Stimulated activated CD8-positive, alpha-beta memory T cell treated with anti-CD3 and anti-CD28 coated beads, Interleukin-15, amount 100 ng/mL, for 4 hours (primary cell): ENCODE data around the gene MAP6D1.

Experiments used
- DNase-seq, 2 donors: peaks; one replicate each; pipeline ENCODE4 v3.0.0-alpha.2; 2020; ENCODE audit warnings: low read depth in 2 of 2

The MAP6D1 gene

GRCh38 chr3:183825456-183826161 is at the start of gene MAP6D1:
Gene MAP6D1, minus strand, starts transcription at chr3:183825577. Its CDS starts 30 bp downstream, at chr3:183825547.
- DNase-seq = peak in 1 of 2 donors; percentile 37

GRCh38 chr3:183873914-183874313 is 48.5 kb upstream of the MAP6D1 start:
- no peak for DNase-seq

DNA sequence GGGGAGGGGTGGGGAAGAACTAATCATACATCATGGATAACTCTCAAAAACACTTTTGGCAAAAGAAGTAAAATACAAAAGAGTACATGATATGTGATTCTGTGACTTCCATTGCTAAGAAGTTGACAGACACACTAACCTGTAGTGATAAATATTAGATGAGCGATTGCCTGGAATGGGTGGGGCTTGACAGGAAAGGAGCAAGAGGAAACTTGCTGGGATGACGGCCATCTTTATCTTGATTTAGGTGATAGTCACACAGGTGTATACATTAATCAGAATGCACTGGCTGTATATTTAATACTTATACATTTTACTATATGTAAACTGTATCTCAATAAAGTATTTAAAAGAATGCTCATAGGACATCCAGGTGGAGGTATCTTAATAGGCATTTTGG is 46.2 kb upstream of the MAP6D1 start:
- DNase-seq = no peak

DNA sequence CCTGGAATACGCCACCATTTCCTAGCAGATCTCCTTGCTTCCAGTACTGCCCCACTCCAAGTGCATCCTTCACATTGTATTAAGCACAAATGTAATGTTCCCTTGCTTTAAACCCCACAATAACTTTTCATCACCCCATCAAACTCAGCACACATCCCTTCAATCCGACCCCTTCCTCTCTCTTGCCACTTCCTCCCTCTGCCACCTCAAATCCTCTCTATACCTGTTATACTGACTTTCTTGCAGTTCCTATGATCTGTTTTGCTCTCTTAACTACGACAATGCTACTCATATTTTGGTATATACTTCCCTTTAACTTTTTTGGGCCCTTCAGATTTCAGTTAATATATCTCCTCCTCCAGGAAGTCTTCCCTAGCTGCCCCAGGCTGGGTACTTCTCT is 45.2 kb upstream of the MAP6D1 start:
- no peak for DNase-seq

- no peak for DNase-seq
These were observed 43.4 kb upstream of the MAP6D1 start for GRCh38 chr3:183868796-183869195.

- DNase-seq = no peak
These were observed 37.2 kb upstream of the MAP6D1 start for GRCh38 chr3:183862610-183863009.

GRCh38 chr3:183857863-183858262 is 32.5 kb upstream of the MAP6D1 start:
- DNase-seq = no peak

DNA sequence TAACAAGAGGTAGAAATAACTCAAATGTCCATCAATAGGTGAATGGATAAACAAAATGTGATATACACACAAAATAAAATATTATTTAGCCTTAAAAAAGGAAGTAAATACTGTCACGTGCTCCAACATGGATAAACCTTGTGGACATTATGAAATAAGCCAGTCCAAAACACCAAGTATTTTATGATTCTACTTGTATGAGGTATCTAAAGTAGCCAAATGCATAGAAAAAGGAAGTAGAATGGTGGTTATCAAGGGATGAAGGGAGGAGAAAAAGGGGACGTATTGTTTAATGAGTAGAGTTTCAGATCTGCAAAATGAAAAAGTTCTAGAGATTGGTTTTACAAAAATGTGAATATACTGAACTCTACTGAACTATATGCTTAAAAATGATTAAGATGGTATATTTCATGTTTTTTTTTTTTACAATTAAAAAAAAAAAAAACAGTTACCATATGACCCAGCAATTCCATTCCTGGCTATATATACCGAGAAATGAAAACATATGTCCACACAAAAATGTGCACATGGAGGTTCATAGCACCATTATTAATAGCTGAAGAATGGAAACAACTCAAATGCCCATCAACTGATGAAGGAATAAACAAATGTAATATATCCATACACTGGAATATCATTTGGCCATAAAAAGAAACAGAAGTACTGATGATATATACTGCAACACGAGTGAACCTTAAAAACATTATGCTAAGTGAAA is 29.1 kb upstream of the MAP6D1 start:
- DNase-seq = no peak

DNA sequence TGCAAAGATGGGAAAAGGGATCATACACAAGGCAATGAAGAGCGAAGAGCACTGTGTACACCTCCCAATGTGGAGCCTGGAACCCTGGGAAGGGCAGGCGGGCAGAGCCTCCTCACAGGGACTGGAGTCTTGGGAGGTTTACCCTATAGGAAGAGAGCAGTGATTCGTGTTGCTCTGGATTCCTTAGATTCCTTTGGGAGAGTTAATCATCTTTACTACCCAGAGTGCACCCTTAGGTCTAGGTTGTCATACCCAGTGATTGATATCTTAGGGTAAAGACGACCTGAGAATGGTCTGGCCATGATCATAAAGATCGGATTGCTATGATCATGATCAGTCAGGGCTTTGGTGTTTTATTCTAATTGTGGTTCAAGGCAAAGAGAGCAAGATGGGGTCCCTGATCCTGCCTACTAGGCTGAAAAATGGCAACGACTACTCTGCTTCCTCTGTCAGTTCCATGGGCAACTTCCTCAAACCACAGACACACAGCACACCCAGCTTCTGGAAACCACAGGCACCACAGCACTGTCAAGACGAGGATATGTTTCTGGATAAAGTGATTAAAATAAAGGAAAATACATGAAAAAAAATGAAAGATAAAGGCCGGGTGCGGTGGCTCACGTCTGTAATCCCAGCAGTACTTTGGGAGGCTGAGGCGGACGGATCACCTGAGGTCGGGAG is 20.4 kb upstream of the MAP6D1 start:
- no peak for DNase-seq

DNA sequence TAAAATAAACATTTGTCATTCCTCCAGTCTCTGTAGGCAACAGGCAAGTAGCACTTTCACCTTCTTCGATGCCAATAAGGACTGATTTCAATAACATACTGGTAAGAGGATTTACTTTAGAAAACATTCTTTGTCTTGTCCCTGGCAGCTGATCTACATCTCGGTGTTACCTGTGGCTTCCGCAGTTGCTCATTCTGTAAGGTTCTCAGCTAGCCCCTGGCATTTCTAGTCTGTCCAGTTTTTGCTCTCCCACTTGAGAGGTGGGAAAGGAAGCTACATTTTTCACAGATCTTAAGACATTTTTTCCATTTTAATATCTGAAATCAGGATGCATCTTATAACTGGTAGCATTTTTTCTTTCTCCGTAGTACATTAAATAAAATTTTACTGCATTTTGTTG is 19.7 kb upstream of the MAP6D1 start:
- no peak for DNase-seq

- no peak for DNase-seq
These were observed 19.2 kb upstream of the MAP6D1 start for GRCh38 chr3:183844606-183845005.

GRCh38 chr3:183839751-183840150 is 14.4 kb upstream of the MAP6D1 start:
- no peak for DNase-seq

DNA sequence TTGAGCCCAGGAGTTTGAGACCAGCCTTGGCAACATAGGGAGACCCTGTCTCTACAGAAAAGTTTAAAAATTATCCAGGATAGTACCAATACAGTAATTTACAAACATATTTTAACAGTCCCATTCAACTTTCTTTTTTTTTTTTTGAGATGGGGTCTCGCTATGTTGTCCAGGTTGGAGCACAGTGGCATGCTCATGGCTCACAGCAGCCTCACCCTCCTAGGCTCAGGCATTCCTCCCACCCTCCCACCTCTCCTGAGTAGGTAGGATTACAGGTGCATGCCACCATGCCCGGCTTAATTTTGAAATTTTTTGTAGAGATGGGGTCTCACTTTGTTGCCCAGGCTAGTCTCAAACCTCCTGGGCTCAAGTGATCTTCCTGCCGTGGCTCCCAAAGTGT is 12.5 kb upstream of the MAP6D1 start:
- no peak for DNase-seq

DNA sequence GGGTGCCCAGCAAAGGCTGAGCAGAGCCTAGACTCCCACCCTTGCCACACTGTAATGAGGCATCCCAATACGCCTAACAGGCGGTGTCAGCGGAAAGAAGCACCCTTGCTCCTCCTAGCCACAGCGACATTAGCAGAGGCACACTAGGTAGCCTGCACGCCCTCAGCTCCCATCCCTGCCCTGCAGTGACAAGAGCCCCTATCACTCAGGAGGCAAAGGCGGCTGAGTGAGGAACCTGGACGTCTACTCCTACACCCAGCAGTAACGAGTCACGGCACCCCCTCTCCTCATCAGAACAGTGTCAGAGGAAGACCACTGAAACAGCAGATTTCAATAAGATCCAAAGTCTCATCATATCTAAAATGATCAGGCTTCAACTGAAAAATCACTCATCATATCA is 12.0 kb upstream of the MAP6D1 start:
- DNase-seq = no peak

- no peak for DNase-seq
These were observed 8.1 kb upstream of the MAP6D1 start for GRCh38 chr3:183833516-183833915.

- DNase-seq = no peak
These were observed 4.8 kb upstream of the MAP6D1 start for GRCh38 chr3:183830187-183830586.

DNA sequence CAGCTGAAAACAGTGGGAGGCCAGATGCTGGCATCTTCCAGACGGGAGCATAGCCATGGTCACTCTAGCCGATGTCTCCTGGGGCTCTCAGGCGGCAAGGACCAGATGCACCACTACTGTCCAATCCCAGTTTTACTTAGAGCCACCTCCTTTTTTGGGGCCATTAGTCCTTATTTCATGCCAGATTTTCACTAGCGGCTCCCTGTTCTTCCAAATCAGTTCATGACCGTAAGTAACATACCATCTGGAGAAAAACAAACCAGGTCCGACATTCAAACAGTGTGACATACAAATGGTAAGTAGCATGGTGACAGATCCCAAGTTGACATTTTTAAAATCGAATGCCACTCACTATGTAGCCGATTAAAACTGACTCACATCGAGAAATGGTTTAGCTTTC is 4.1 kb upstream of the MAP6D1 start:
- no peak for DNase-seq

GRCh38 chr3:183828538-183828870 is 3.1 kb upstream of the MAP6D1 start:
- no peak for DNase-seq

- DNase-seq = no peak
These were observed 2.6 kb upstream of the MAP6D1 start for GRCh38 chr3:183827809-183828537.

- DNase-seq = no peak
These were observed 1.3 kb upstream of the MAP6D1 start for GRCh38 chr3:183826448-183827250.

DNA sequence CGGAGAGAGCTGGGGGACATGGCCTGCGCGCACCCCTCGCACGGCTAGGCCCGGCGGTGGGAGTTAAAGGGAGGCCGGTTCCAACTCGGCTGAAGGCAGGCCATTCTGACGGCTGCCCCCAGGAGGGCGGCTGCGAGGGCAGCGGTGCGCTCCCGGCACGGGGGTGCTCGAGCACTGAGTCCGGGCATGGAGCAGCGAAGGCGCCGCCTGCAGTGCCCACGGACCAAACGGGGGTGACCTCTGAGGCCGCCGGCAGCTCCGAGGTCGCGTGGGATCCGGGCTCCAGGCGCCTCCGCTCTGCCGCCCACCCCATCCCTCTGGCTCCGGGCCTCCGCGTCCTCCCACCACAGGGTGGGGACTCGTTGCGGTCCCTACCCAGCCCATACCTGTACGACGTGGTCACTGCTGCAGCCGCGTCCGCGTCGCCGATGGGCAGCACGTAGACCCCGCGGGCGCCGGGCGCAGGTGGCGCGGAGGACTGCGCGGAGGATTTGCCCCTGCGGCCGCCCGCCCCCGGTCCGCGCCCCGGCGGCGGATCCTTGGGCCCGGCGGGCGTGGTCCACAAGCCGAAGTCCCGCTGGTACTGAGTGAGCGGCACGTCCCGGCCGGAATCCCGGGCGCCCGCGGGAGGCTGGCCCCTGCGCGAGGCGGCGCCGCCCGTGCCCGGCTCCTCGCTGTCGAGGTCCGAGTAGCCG is 469 bp downstream of the MAP6D1 start:
- no peak for DNase-seq
